Gastroesophageal sphincter (tissue), 3 donors: ENCODE measurements around the gene KCNMA1.

Experiments
- EP300 ChIP-seq: sonication (generic); formaldehyde crosslinking; IDR thresholded peaks from one replicate; pipeline ENCODE4 v1.6.1; 2017; ENCODE audit warnings: antibody characterized with exemption, mild to moderate bottlenecking
- POLR2A ChIP-seq, 2 donors: fragments of 450-650 bp; IDR thresholded peaks; one replicate each; pipeline ENCODE4 v1.6.1; 2017; ENCODE audit warnings: antibody characterized with exemption in 2 of 2, mild to moderate bottlenecking in 2 of 2, moderate library complexity in 1 of 2
- TF ChIP-seq, protein P1 (sequence below), 4 experiments: fragments of 200-600 bp in 2 of 4; fragments of 450-650 bp in 2 of 4; sonication (generic) in 1 of 4; IDR thresholded peaks; one replicate each; pipeline ENCODE4 v1.5.1; 2017 to 2019; ENCODE audit warnings: antibody characterized with exemption in 4 of 4, mild to moderate bottlenecking in 2 of 4, moderate library complexity in 2 of 4

DNA sequence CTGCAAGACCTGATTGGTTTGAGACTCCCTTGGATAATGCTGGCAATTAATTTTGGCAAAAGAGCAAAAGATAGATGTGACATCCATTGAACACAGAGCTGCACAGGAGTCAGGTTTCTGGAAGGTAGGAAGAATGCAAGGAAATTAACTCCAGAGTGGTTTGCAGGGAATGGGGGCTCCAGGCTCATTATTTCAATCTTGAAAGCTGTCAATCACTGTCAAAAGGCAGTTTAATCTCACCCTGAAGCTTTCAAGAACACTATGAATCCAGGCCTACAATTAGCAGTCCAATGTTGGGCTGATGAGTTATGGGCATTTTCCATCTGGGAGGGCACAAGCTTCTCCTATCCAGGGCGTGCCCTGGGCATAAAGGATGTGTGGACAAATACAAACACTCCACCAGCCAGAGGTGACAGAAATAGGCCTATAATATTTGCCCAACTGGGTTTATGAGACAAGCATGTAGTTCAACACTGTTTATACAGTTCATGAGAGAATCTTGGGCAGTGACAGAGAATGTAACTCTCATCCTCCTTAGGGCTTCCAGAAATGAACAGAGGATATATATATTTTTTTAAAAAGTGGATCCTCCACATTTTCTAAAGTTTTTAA, 80.5 kb downstream of the KCNMA1 start:
- TF ChIP-seq, protein P1, sequence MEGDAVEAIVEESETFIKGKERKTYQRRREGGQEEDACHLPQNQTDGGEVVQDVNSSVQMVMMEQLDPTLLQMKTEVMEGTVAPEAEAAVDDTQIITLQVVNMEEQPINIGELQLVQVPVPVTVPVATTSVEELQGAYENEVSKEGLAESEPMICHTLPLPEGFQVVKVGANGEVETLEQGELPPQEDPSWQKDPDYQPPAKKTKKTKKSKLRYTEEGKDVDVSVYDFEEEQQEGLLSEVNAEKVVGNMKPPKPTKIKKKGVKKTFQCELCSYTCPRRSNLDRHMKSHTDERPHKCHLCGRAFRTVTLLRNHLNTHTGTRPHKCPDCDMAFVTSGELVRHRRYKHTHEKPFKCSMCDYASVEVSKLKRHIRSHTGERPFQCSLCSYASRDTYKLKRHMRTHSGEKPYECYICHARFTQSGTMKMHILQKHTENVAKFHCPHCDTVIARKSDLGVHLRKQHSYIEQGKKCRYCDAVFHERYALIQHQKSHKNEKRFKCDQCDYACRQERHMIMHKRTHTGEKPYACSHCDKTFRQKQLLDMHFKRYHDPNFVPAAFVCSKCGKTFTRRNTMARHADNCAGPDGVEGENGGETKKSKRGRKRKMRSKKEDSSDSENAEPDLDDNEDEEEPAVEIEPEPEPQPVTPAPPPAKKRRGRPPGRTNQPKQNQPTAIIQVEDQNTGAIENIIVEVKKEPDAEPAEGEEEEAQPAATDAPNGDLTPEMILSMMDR (IDR thresholded peaks at IDR 0.05), result no peak
- TF ChIP-seq EP300 (no peak), POLR2A (IDR thresholded peaks at IDR 0.05) (no peak)
